Erythroblast (primary cell): ENCODE data around the gene TEX264.
"Not testable (repeated sequence)": the region's sequence is repeated elsewhere in the genome, so short reads cannot be mapped to it uniquely, and the experiment has no call there.

Source experiments
- DNase-seq, 2 experiments: peaks; one replicate each; lab custom pipeline; 2025; lab: John Stamatoyannopoulos, UW
- GATA1 ChIP-seq: IDR thresholded peaks from 2 replicates; pipeline ENCODE4 v1.6.1; 2011; ENCODE audit warnings: low read depth, mild to moderate bottlenecking, control low read depth, low read length, moderate library complexity
- POLR2A ChIP-seq: IDR thresholded peaks from 2 replicates; pipeline ENCODE4 v1.6.1; 2011; ENCODE audit warnings: mild to moderate bottlenecking, low read length

Gene TEX264, protein sequence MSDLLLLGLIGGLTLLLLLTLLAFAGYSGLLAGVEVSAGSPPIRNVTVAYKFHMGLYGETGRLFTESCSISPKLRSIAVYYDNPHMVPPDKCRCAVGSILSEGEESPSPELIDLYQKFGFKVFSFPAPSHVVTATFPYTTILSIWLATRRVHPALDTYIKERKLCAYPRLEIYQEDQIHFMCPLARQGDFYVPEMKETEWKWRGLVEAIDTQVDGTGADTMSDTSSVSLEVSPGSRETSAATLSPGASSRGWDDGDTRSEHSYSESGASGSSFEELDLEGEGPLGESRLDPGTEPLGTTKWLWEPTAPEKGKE

GRCh38 chr3:51670823-51671733, at the start of gene TEX264:
Gene TEX264 (plus strand): TSS chr3:51671252. CDS start chr3:51674305, 3,053 bp downstream.
- DNase-seq, result peak; percentile 92 to 97
- TF ChIP-seq GATA1 (no peak), POLR2A (peak; percentile 85)

GRCh38 chr3:51622413-51622812, 48.6 kb upstream of the TEX264 start:
- no peak for DNase-seq
- no peak for TF ChIP-seq GATA1
- no peak for TF ChIP-seq POLR2A

DNA sequence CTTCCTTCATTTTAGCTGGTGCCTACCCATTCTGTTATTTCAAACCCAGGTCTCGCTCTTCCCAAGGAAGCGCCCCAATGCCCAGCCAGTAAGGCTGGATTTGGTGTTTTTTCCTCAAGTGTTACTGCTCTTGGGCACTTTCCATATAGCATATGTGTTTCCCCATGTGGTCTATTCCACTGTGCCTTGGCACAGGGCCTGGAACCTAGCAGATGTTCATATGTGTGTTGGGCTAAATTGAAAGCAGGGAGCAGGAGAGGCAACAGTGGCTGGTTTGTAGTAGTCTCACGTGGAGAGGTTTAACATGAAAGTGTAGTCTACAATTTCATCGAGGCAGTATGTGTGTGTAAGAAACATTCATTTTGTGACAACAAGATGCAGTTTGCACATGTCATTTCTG, 48.2 kb upstream of the TEX264 start:
- DNase-seq, result no peak
- TF ChIP-seq GATA1, result no peak
- no peak for TF ChIP-seq POLR2A

DNA sequence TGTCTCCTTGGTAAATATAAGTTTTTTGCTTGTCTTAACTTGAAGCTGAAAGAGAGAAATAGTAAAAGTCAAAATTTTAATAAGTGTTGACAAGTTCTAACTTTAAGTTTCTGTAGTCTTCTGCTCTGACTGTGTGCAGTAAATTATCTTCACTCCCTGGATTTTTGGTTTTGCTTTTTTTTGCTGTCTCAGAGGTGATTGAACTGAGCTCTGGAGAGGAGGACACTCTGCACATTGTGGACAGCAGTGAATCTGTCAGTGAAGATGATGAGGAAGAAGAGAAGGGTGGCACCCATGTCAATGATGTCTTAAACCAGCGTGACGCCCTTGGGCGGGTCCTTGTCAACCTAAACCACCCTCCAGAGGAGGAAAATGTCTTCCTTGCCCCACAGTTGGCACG, 40.5 kb upstream of the TEX264 start:
- TF ChIP-seq GATA1 (no peak), POLR2A (no peak)
- DNase-seq, result no peak

- DNase-seq, result no peak
- TF ChIP-seq GATA1 (no peak), POLR2A (no peak)
Observed at GRCh38 chr3:51637144-51637940, 33.7 kb upstream of the TEX264 start.

DNA sequence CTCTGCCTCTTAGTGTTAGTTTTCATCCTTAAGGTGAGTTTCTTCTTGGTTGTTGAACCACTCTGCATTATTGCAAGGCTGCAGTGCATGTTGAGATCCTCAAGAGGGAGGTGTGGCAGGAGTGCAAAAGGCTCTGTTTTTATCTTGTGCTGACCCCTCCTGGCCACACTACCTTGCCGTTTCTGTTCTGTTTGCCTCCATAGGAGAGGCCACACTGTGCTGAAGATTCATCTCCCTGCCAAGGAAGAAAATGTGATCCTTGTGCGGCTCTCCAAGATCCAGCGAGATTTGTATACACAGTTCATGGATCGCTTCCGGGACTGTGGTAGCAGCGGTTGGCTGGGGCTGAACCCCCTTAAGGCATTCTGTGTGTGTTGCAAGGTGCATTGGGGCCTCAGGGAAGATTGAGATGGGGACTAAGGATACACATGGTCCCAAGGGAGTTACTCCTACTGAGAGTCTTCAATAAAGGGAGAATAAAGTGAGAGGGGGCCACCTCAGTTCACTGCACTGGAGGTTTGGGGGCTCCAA, 33.0 kb upstream of the TEX264 start:
- DNase-seq, result peak; percentile 73 to 77
- TF ChIP-seq POLR2A (no peak), GATA1 (no peak)

DNA sequence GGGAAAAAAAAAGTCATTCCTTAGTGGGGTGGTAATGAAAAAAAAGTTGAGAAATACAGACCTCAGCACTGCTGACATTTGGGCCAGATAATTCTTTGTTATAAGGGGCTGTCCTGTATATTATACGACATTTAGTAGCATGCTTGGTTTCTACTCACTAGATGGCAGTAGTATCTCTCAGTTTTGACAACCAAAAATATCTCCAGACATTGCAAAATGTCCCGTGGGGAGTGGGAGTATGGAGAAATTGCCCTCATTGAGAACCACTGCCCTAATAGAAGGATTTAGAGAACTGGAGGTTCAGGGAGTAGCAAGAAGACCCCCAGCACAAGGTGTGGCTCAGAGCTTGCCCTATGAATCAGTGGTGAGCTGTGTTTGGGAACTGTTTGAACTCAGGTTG, 28.6 kb upstream of the TEX264 start:
- DNase-seq, result peak; percentile 9
- no peak for TF ChIP-seq POLR2A
- TF ChIP-seq GATA1, result no peak

- TF ChIP-seq POLR2A, result no peak
- no peak for TF ChIP-seq GATA1
- no peak for DNase-seq
Observed at GRCh38 chr3:51646091-51646490, 25.0 kb upstream of the TEX264 start.

DNA sequence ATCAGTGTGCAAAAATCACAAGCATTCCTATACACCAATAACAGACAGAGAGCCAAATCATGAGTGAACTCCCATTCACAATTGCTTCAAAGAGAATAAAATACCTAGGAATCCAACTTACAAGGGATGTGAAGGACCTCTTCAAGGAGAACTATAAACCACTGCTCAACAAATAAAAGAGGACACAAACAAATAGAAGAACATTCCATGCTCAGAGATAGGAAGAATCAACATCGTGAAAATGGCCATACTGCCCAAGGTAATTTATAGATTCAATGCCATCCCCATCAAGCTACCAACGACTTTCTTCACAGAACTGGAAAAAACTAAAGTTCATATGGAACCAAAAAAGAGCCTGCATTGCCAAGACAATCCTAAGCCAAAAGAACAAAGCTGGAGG, 18.9 kb upstream of the TEX264 start:
- DNase-seq, result not testable (repeated sequence)

GRCh38 chr3:51653409-51653808, 17.6 kb upstream of the TEX264 start:
- DNase-seq, result not testable (repeated sequence)

DNA sequence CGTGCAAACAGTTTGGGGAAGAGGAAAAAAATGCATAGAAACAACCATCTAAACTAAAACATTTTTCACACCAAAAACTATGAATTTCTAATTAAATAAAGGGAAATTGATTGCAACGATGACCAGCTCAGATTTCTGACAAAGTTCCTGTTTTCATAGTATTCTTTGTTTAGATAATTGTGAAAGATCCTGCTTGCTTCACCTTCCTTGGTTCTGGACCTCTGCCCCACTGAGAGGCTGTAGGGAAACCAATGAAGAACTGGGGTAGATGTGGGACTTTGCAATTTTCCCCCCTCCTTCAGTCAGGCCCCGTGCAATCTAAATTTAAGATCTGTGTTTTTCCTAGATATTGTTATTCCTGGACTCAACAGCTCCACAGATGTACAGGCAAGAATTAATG, 13.8 kb upstream of the TEX264 start:
- no peak for DNase-seq
- TF ChIP-seq GATA1, result no peak
- no peak for TF ChIP-seq POLR2A

GRCh38 chr3:51659942-51660341, 11.1 kb upstream of the TEX264 start:
- TF ChIP-seq GATA1, result no peak
- no peak for TF ChIP-seq POLR2A
- no peak for DNase-seq

- no peak for DNase-seq
- TF ChIP-seq GATA1 (no peak), POLR2A (no peak)
Observed at GRCh38 chr3:51662456-51662855, 8.6 kb upstream of the TEX264 start.
